ENCODE data around the gene BNC2.
"Not testable (repeated sequence)": the region's sequence is repeated elsewhere in the genome, so short reads cannot be mapped to it uniquely, and the experiment has no call there.

Gene BNC2, protein sequence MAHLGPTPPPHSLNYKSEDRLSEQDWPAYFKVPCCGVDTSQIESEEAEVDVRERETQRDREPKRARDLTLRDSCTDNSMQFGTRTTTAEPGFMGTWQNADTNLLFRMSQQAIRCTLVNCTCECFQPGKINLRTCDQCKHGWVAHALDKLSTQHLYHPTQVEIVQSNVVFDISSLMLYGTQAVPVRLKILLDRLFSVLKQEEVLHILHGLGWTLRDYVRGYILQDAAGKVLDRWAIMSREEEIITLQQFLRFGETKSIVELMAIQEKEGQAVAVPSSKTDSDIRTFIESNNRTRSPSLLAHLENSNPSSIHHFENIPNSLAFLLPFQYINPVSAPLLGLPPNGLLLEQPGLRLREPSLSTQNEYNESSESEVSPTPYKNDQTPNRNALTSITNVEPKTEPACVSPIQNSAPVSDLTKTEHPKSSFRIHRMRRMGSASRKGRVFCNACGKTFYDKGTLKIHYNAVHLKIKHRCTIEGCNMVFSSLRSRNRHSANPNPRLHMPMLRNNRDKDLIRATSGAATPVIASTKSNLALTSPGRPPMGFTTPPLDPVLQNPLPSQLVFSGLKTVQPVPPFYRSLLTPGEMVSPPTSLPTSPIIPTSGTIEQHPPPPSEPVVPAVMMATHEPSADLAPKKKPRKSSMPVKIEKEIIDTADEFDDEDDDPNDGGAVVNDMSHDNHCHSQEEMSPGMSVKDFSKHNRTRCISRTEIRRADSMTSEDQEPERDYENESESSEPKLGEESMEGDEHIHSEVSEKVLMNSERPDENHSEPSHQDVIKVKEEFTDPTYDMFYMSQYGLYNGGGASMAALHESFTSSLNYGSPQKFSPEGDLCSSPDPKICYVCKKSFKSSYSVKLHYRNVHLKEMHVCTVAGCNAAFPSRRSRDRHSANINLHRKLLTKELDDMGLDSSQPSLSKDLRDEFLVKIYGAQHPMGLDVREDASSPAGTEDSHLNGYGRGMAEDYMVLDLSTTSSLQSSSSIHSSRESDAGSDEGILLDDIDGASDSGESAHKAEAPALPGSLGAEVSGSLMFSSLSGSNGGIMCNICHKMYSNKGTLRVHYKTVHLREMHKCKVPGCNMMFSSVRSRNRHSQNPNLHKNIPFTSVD

GRCh38 chr9:16870596-16871335 lies at the start of gene BNC2:
TSS of gene BNC2 (minus strand) at chr9:16870670. CDS start at chr9:16870648, 22 bp downstream.
- peaks cover 56% of the 10 kb centered on the region for H3K27me3 Mint-ChIP-seq
- no peaks in the 10 kb centered on the region for H3K9me3 Mint-ChIP-seq
- peaks cover 9% of the 10 kb centered on the region for H3K4me1 Mint-ChIP-seq (ENCODE audit: low read depth)
- no peak within 1 kb of the TSS for H3K27ac Mint-ChIP-seq
- no peaks in the 10 kb centered on the region for H3K36me3 Mint-ChIP-seq (ENCODE audit: low read depth)
- H3K4me3 Mint-ChIP-seq = peak within 1 kb of the TSS; percentile 71

- H3K36me3 Mint-ChIP-seq (ENCODE audit: low read depth) = no peaks in the 10 kb centered on the region
- H3K4me3 Mint-ChIP-seq = no peak overlapping the region
- peaks cover 3% of the 10 kb centered on the region for H3K27me3 Mint-ChIP-seq
- H3K27ac Mint-ChIP-seq = no peak overlapping the region
- no peaks in the 10 kb centered on the region for H3K4me1 Mint-ChIP-seq (ENCODE audit: low read depth)
- peaks cover 9% of the 10 kb centered on the region for H3K9me3 Mint-ChIP-seq
Observed at GRCh38 chr9:16918920-16919319, 48.5 kb upstream of the BNC2 start.

- H3K36me3 Mint-ChIP-seq (ENCODE audit: low read depth) = no peaks in the 10 kb centered on the region
- no peak overlapping the region for H3K27ac Mint-ChIP-seq
- H3K4me1 Mint-ChIP-seq (ENCODE audit: low read depth) = no peaks in the 10 kb centered on the region
- H3K9me3 Mint-ChIP-seq = peaks cover 9% of the 10 kb centered on the region
- H3K4me3 Mint-ChIP-seq = no peak overlapping the region
- peaks cover 3% of the 10 kb centered on the region for H3K27me3 Mint-ChIP-seq
Observed at GRCh38 chr9:16915126-16915831, 44.8 kb upstream of the BNC2 start.

GRCh38 chr9:16912197-16912596 lies 41.7 kb upstream of the BNC2 start:
- Mint-ChIP-seq H3K36me3 (ENCODE audit: low read depth) (no peaks in the 10 kb centered on the region), H3K27me3 (peaks cover 3% of the 10 kb centered on the region), H3K4me3 (no peak overlapping the region), H3K4me1 (ENCODE audit: low read depth) (no peaks in the 10 kb centered on the region), H3K9me3 (peaks cover 13% of the 10 kb centered on the region), H3K27ac (no peak overlapping the region)

DNA sequence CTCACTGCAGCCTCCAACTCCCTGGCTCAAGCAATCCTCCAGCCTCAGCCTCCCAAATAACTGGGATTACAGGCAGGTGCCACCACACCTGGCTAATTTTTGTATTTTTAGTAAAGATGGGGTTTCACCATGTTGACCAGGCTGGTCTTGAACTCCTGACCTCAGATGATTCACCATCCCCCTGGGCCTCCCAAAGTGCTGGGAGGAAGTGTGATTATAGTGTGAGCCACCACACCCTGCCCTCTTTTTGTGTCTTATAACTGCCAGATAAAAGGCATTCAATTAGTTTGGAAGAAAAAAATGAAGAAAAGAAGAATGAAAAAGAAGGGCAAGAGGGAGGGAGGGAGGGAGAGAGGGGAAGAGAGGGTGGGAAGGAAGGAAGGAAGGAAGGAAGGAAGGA lies 37.7 kb upstream of the BNC2 start:
- not testable (repeated sequence) for H3K9me3 Mint-ChIP-seq; H3K4me1 Mint-ChIP-seq (ENCODE audit: low read depth); H3K27ac Mint-ChIP-seq; H3K36me3 Mint-ChIP-seq (ENCODE audit: low read depth); H3K4me3 Mint-ChIP-seq; H3K27me3 Mint-ChIP-seq

DNA sequence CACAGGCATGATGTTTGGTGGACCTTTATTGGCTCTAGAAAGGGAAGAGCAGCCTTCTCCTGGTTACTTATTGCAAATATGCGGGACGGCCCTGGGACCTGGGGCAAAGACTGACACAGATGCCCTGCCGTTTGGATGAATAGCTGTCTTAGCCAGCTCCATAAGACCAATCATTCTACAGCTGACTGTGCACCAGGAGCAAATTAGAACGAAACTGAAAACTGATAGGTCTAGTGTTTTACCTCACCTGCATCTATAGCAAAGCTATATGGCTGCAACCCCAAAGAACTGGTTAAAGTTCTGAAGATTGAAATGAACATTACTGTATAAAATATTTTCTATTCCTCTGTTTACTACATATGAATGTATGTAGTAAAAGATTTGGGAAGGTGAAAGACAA lies 34.2 kb upstream of the BNC2 start:
- no peaks in the 10 kb centered on the region for H3K4me1 Mint-ChIP-seq (ENCODE audit: low read depth)
- H3K27ac Mint-ChIP-seq = no peak overlapping the region
- H3K9me3 Mint-ChIP-seq = peaks cover 4% of the 10 kb centered on the region
- H3K27me3 Mint-ChIP-seq = no peaks in the 10 kb centered on the region
- no peak overlapping the region for H3K4me3 Mint-ChIP-seq
- no peaks in the 10 kb centered on the region for H3K36me3 Mint-ChIP-seq (ENCODE audit: low read depth)

- H3K27ac Mint-ChIP-seq = no peak overlapping the region
- no peaks in the 10 kb centered on the region for H3K36me3 Mint-ChIP-seq (ENCODE audit: low read depth)
- H3K4me1 Mint-ChIP-seq (ENCODE audit: low read depth) = peaks cover 3% of the 10 kb centered on the region
- peaks cover 8% of the 10 kb centered on the region for H3K9me3 Mint-ChIP-seq
- H3K27me3 Mint-ChIP-seq = no peaks in the 10 kb centered on the region
- no peak overlapping the region for H3K4me3 Mint-ChIP-seq
Observed at GRCh38 chr9:16901590-16901989, 31.1 kb upstream of the BNC2 start.

DNA sequence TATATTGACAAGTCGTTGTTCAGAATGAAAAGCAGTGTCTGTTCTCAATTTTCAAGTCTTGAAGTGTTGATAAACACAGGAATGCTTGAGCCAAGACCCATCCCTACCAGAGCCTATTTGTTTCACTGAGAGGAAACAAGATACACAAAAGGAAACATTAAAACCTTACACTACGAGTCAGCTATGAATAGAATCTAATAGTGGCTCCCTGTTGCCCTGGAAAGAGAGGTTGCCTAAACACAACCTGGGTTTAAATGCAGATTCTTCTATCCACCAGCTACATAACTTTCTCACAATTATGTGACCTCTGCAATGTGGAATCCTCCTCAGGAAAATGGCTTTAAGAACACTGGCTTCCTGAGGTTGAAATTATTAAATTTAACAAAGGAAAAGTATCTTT lies 29.1 kb upstream of the BNC2 start:
- Mint-ChIP-seq H3K9me3 (peaks cover 8% of the 10 kb centered on the region), H3K4me1 (ENCODE audit: low read depth) (peaks cover 3% of the 10 kb centered on the region), H3K27ac (no peak overlapping the region), H3K27me3 (no peaks in the 10 kb centered on the region), H3K36me3 (ENCODE audit: low read depth) (no peaks in the 10 kb centered on the region), H3K4me3 (no peak overlapping the region)

GRCh38 chr9:16898464-16898863 lies 28.0 kb upstream of the BNC2 start:
- Mint-ChIP-seq H3K9me3 (peaks cover 8% of the 10 kb centered on the region), H3K36me3 (ENCODE audit: low read depth) (no peaks in the 10 kb centered on the region), H3K4me1 (ENCODE audit: low read depth) (peaks cover 3% of the 10 kb centered on the region), H3K27me3 (no peaks in the 10 kb centered on the region), H3K4me3 (no peak overlapping the region), H3K27ac (no peak overlapping the region)

GRCh38 chr9:16888594-16888993 lies 18.1 kb upstream of the BNC2 start:
- Mint-ChIP-seq H3K27ac (no peak overlapping the region), H3K27me3 (peaks cover 4% of the 10 kb centered on the region), H3K4me1 (ENCODE audit: low read depth) (peaks cover 3% of the 10 kb centered on the region), H3K36me3 (ENCODE audit: low read depth) (no peaks in the 10 kb centered on the region), H3K4me3 (no peak overlapping the region), H3K9me3 (peaks cover 12% of the 10 kb centered on the region)

- Mint-ChIP-seq H3K4me3 (no peak overlapping the region), H3K27me3 (peaks cover 4% of the 10 kb centered on the region), H3K27ac (no peak overlapping the region), H3K9me3 (peaks cover 14% of the 10 kb centered on the region), H3K4me1 (ENCODE audit: low read depth) (peaks cover 3% of the 10 kb centered on the region), H3K36me3 (ENCODE audit: low read depth) (no peaks in the 10 kb centered on the region)
Observed at GRCh38 chr9:16885931-16886330, 15.5 kb upstream of the BNC2 start.

- Mint-ChIP-seq H3K9me3 (peaks cover 17% of the 10 kb centered on the region), H3K36me3 (ENCODE audit: low read depth) (no peaks in the 10 kb centered on the region), H3K4me1 (ENCODE audit: low read depth) (peaks cover 3% of the 10 kb centered on the region), H3K27me3 (peaks cover 4% of the 10 kb centered on the region), H3K4me3 (no peak overlapping the region), H3K27ac (no peak overlapping the region)
Observed at GRCh38 chr9:16884952-16885513, 14.6 kb upstream of the BNC2 start.

- Mint-ChIP-seq H3K27ac (no peak overlapping the region), H3K4me3 (no peak overlapping the region), H3K36me3 (ENCODE audit: low read depth) (no peaks in the 10 kb centered on the region), H3K27me3 (peaks cover 4% of the 10 kb centered on the region), H3K9me3 (peaks cover 17% of the 10 kb centered on the region), H3K4me1 (ENCODE audit: low read depth) (peaks cover 3% of the 10 kb centered on the region)
Observed at GRCh38 chr9:16884373-16884772, 13.9 kb upstream of the BNC2 start.

GRCh38 chr9:16883586-16883985 lies 13.1 kb upstream of the BNC2 start:
- Mint-ChIP-seq H3K9me3 (peaks cover 17% of the 10 kb centered on the region), H3K4me1 (ENCODE audit: low read depth) (peaks cover 3% of the 10 kb centered on the region), H3K27ac (no peak overlapping the region), H3K4me3 (no peak overlapping the region), H3K27me3 (peaks cover 4% of the 10 kb centered on the region), H3K36me3 (ENCODE audit: low read depth) (no peaks in the 10 kb centered on the region)
